ENCODE measurements around the gene CTR9.

The CTR9 gene

GRCh38 chr11:10742460-10743208 is 8.4 kb upstream of the CTR9 start:
- peak; percentile 77 for DNase-seq (ENCODE audit: low spot score)

DNA sequence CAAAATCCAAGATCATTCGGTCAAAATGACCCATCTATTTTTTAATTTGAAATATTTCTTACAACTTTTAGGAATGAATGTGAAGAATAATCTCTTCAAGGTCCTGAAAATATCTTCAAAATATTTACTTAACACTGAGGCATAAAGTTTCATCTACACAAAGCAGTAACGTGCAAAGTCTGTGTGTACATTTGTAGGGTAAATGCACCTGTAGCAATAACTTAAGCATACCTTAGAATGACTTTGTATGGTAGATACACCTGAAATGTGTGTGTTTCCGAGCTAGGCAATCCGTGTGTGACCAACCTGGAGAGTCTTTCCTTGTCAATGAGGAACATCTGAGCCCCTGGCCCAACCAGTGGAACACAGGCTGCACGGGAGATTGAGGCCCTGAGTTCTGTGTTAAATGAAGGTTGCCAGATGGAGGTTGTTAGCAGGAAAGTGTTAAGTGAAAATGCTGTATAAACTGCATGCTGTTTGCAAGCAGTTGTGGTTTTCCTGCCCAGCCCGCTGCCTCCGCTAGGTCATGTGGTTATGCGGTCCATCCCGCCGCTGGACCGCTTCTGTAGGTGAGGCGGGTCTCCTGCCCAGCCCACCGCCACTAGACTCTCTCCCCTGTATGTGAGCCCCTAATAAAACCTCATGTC is 7.6 kb upstream of the CTR9 start:
- no peak for DNase-seq (ENCODE audit: low spot score)

- no peak for DNase-seq (ENCODE audit: low spot score)
Observed at GRCh38 chr11:10744206-10744605, 6.8 kb upstream of the CTR9 start.

- DNase-seq (ENCODE audit: low spot score) = no peak
Observed at GRCh38 chr11:10746871-10747270, 4.2 kb upstream of the CTR9 start.

DNA sequence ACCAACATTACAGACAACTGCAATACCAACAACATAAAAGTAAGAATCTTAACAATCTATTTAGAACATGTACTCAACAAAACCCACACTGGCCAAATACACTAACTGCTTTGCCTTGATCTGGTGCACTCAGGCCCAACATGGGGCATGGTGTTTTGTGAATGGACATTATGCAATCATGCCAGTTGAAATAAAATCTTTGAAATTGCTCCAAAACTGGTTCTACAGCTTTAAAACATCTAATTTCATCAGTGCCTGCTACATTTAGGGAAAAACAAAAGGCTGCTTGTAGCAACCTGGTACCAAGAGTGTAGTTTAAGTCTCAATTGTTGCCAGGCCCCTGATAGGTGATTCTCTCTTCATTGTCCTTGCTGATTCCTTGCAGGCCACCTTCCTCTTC is 3.3 kb upstream of the CTR9 start:
- no peak for DNase-seq (ENCODE audit: low spot score)

DNA sequence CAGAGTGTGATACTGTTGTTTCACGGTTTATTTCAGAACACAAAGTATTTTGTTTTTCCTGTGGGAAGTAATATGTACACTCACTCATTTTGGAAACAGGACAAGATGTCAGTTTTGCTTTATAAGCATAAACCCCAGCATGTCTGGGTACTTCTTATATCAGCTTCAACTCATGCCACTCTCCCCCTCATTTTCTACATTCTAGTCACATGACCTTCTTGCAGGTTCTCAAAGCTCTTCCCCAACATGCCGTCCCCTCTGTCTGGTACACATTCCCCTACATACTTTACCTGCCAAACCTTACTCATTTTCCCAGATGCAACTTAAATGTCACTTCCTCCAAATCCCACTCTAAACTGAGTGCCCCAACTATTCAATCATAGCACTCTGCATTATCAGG is 1.6 kb upstream of the CTR9 start:
- DNase-seq (ENCODE audit: low spot score) = no peak

DNA sequence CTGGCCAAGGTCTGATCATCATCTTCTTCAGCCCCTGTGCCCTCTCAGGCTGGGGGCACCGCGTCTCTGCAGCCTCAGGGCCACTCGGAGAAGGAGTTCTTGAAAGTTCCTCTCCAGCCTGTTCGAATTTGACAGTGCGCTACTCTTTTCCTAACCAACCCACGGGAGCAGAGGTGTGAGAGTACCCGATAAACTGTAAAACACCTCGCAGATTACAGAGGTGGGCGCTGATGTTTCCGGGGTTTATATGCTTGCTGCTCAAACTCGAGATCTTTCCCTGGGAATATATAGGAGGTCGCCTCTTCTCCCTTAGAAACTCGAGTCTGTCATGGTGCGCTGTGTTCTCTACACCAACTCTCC is 515 bp downstream of the CTR9 start:
- no peak for DNase-seq (ENCODE audit: low spot score)

DNA sequence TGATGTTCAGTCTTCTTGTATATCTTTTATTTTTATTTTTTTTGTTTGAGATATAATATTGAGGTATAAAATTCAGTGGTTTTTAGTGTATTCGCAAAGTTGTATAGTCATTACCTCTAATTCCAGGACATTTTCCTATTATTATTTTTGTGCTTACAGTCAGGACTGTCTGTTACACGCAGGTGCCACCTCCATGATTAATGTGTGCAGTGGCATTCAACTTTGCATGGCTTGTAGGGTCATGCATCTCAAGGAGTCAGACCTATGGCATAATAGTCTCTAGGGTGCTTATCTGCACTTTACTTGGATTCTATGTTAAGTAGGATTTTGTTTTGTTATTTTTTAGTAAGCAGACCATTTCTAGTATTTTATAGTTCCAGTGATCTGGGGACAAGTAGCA is 1.0 kb downstream of the CTR9 start:
- no peak for DNase-seq (ENCODE audit: low spot score)

DNA sequence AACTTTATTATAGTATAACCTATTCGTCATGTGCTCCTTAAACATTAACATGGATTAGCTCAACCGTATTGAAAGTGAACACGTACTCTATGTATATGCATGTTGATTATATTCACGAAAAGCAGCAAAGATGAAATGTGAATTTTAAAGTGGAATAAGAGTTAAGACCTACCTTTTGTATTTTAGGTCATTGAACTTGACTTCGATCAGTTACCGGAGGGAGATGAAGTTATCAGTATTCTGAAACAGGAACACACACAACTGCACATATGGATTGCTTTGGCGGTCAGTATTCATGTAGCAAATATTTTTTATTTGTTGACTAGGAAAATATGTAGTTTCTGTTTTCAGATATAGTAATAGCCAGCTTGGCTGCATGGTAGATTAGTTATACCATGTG is 1.4 kb downstream of the CTR9 start:
- DNase-seq (ENCODE audit: low spot score) = no peak

- no peak for DNase-seq (ENCODE audit: low spot score)
Observed at GRCh38 chr11:10758957-10759356, 7.9 kb downstream of the CTR9 start.

DNA sequence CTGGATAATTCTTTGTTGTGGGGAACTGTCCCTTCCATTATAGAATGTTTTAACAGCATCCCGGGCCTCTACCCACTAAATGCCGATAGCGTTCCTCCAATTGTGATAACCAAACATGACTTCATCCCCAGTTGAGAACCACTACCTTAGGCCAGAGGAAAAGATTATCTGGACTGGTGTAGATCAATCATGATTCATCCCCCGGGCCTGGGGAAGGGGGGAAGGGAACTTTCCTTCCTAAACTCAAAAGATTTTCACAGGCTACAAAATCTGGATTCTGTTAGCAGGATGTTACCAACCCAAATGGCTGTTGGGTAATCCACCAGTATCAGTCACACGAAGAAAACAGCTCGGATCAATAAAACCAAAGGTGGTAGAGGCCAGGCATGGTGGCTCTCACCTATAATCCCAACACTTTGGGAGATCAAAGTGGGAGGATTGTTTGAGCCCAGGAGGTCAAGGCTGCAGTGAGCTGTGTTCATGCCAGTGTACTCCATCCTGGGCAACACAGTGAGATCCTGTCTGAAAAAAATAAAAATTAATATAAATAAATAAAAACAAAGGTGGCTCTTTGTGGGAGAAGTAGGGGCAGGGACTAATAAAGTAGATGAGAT is 10.1 kb downstream of the CTR9 start:
- no peak for DNase-seq (ENCODE audit: low spot score)

DNA sequence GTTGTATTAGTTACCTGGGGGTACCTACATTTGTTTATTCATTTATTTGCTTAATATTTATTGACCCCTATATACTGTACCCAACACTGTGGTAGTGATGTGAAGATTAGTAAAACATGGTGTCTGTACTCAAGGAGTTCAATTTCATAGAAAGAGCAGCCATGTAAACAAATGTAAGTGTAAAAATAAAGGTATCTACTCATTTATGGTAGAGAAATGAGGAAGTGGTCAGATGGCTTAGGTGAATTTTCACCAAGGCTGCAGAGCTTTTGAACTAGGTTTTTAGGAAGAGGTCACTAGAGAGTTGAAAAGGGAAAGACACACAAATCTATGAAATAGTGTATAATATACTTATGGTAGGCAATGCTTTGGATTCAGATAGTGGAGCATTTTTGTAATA is 11.1 kb downstream of the CTR9 start:
- DNase-seq (ENCODE audit: low spot score) = no peak

DNA sequence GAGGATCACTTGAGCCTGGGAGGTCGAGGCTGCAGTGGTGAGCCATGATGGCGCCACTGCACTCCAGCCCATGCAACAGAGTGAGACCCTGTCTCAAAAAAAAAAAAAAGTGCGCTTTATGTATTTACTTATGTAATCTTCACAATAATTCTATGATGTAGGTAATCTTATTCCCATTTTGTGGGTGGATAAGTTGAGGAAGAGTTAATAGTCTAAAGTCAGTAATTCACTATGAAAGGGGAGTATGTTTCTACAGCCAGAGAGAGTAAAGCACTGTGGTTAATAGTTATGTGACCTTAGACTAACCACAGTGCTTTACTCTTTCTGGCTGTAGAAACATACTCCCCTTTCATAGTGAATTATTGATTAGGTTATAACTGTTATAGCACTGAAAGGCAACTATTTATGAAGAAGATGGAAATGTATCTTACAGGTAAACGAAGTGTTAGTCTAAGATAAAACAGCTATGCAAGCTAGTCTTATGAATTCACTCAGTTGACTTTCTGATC is 11.9 kb downstream of the CTR9 start:
- DNase-seq (ENCODE audit: low spot score) = no peak

GRCh38 chr11:10763766-10764165 is 12.7 kb downstream of the CTR9 start:
- DNase-seq (ENCODE audit: low spot score) = no peak

- DNase-seq (ENCODE audit: low spot score) = no peak
Observed at GRCh38 chr11:10764412-10764811, 13.4 kb downstream of the CTR9 start.

DNA sequence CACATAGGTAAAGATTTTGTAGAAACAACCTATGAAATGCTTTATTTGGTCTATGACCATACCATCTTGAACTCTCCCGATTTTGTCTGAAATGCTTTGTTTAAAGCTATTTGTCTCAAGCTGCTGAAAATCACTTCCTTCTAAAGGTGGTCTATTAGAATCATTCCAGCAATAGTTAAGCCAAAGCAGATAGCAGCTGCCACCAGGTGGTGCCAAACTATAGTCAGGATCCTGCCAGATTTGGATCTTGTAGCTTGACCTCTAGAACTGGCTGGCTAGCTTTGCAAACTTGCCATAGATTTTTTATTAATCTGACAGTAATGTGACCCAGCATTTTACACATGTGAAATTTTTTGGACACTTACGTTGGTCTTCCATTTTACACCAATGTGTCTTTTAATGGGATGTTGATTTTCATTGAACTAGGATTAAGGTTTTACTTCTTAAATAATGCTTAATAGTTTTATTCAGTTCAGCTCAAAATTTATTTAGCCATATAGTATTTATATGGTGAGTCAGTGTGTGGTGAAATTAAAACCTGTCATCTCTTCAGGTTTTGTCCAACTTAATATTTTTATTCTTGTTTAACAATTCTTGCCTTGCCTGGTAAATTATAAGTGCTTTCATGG is 19.7 kb downstream of the CTR9 start:
- no peak for DNase-seq (ENCODE audit: low spot score)

DNA sequence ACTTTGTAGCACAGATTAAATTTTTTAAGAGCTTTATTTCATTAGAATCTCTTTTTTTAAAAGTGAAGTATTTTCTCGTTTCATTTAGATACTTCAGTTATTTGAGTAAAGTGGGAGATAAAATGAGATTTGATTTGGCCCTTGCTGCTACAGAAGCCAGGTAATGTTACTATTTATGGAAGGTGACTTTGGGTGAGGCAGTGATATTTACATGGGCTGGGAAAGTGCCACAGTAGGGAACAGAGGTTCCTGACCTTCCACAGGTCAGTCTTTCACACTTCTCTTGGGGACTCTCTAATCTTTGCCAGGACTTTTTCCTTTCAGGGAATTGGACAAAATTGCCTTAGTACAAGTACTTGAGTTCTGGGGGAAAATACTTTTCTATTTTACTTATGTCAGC is 20.4 kb downstream of the CTR9 start:
- DNase-seq (ENCODE audit: low spot score) = no peak

DNA sequence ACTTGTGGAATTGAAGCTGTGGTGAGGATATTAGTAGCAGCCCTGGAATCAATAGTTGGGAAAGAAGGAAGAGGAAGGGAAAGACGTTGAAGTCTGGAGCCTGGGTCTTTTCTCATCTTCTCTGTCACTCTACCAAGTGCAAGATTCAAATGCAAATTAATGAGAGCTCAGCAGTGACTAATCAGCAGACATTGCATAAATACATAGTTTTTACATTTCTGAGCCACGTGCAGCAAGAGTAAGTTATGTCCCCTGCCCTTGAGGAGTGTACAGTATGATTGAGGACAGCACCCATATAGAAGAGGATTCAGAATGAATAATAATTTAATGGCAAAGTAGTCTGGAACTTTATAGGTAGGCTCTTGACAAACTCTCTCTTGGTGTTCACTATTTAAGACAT is 23.8 kb downstream of the CTR9 start:
- DNase-seq (ENCODE audit: low spot score) = no peak

DNA sequence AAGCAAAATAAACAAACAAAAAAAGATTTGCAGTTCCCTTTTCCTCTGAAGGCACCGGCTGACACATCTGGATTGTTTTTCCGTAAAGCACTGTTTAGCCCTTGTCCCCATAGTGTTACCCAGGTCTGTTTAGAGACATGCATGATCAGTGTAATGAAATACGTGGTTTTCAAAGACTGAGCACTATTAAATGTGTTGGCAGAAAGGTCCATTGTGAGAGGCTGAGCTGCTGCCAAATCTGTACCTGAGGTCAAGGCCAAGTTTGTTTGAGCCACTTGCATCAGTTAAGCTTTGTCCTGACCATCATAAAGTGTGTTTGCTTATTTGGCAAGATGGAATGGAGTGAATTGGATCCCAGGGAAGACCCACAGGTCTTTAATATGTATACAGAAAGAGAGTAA is 26.3 kb downstream of the CTR9 start:
- no peak for DNase-seq (ENCODE audit: low spot score)

- no peak for DNase-seq (ENCODE audit: low spot score)
Observed at GRCh38 chr11:10777806-10778205, 26.8 kb downstream of the CTR9 start.

DNA sequence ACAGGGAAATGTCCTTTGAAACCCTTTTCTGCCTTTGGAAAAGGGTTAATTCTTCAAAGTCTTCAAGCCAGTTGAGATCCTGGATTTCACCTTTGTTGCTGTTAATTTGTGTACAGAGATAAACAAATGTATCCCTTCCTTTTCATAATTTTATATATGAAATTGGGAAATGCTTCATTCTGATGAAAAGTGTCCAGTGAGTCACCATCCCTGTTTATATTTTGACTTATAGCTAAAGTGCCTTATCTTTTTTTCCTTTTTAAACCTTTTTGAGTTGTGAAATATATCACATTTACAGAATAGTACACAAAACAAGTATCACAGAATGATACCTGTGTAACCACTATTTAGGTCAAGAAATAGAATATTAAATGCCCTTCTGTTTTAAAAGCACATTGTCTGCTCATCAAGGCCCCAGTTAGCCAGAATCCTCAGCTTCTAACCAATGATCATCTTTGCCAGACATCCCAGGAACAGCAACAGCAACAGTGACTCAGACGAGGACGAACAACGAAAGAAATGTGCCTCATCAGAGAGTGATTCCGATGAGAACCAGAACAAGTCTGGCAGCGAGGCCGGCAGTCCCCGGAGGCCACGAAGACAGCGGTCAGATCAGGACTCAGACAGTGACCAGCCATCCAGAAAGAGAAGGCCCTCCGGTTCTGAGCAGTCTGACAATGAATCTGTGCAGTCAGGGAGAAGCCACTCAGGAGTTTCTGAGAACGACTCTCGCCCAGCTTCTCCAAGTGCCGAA is 27.3 kb downstream of the CTR9 start:
- no peak for DNase-seq (ENCODE audit: low spot score)

DNA sequence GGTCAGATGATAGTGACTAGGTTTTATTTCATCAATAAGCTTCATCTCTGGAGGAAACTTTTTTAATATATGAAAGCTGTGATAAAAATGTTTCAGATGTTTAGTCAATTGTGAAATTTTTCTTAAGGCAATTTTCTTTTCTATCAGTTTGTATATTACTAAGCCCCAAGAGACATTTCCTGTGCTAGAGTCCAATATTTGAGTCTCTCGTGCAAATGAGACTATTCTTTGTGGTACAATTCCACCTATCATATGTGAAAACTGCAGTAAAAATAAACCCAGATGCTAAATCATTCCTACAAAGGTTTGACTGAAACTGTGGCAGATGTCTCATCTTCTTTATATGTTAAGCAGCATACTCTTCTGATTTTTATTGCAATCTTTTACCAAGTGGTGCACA is 28.0 kb downstream of the CTR9 start:
- DNase-seq (ENCODE audit: low spot score) = no peak

Measured in SK-N-DZ (cell line).